Measurements from ENCODE around the gene RPRD1B.

DNA sequence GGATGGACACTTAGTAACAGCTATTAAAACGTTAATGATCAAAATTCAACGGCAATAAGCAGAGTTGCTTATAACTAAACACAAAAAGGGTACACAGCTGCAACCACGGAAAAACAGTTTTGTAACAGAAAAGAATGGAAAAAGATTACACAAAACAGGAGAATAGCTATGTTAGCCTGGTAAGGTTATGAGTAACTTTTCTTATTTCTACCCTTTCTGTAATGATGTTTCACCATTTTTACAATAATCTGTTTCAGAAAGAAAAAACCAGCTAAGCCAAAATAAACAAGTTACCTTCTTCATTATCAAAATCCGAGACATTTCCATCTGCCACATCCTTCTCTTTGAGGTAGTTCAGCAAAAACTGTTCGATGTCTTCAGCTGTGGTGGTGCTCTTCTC, 27.6 kb upstream of the RPRD1B start:
- TF ChIP-seq EZH2 (IDR thresholded peaks at IDR 0.05; ENCODE audit: borderline replicate concordance, low read depth, low read length, severe bottlenecking) (no peak), GATA2 (IDR thresholded peaks at IDR 0.05; ENCODE audit: insufficient read depth, insufficient read length, low read depth, low read length) (no peak)
- TF ChIP-seq, protein P1, sequence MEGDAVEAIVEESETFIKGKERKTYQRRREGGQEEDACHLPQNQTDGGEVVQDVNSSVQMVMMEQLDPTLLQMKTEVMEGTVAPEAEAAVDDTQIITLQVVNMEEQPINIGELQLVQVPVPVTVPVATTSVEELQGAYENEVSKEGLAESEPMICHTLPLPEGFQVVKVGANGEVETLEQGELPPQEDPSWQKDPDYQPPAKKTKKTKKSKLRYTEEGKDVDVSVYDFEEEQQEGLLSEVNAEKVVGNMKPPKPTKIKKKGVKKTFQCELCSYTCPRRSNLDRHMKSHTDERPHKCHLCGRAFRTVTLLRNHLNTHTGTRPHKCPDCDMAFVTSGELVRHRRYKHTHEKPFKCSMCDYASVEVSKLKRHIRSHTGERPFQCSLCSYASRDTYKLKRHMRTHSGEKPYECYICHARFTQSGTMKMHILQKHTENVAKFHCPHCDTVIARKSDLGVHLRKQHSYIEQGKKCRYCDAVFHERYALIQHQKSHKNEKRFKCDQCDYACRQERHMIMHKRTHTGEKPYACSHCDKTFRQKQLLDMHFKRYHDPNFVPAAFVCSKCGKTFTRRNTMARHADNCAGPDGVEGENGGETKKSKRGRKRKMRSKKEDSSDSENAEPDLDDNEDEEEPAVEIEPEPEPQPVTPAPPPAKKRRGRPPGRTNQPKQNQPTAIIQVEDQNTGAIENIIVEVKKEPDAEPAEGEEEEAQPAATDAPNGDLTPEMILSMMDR (IDR thresholded peaks at IDR 0.05; ENCODE audit: extremely low read depth in 1 of 2, insufficient read depth in 1 of 2, low read depth in 1 of 2, low read length in 2 of 2): no peak
